Ascending aorta (tissue), 2 donors: Measurements from ENCODE around the gene PRODH2. TPM values are rescaled to one million over a fixed set of nuclear protein-coding genes. Genes with fewer than 3 reads are reported as not detected.

Experiments
- DNase-seq, 2 donors: peaks; one replicate each; pipeline ENCODE4 v3.0.0-alpha.2; 2019; ENCODE audit warnings: low spot score in 2 of 2
- H3K27ac ChIP-seq, 2 donors: fragments of 200-600 bp; sonication (generic); one replicate each; pipeline ENCODE4 v1.5.1; 2016 to 2017; ENCODE audit warnings: mild to moderate bottlenecking in 1 of 2
- H3K27me3 ChIP-seq: fragments of 200-600 bp; sonication (generic); one replicate; pipeline ENCODE4 v1.5.1; 2017
- H3K36me3 ChIP-seq, 2 donors: fragments of 200-600 bp; sonication (generic); one replicate each; pipeline ENCODE4 v1.5.1; 2016
- H3K4me1 ChIP-seq, 2 donors: fragments of 200-600 bp; sonication (generic); one replicate each; pipeline ENCODE4 v1.5.1; 2016 to 2017; ENCODE audit warnings: mild to moderate bottlenecking in 1 of 2
- H3K4me3 ChIP-seq, 2 donors: fragments of 200-600 bp; sonication (generic); one replicate each; pipeline ENCODE4 v1.5.1; 2016 to 2017; ENCODE audit warnings: mild to moderate bottlenecking in 1 of 2
- H3K9me3 ChIP-seq, 2 donors: fragments of 200-600 bp; sonication (generic); one replicate each; pipeline ENCODE4 v1.5.1; 2016
- intact Hi-C: fragments of 100-400 bp; cut with DNase I; formaldehyde crosslinking; loops from one replicate; pipeline ENCODE4 v1.15.1; 2023
- total RNA-seq: library from RNA; depleted of rRNA; stranded (reverse); fragments of >200 nt; gene quantifications from one replicate; pipeline ENCODE4 v1.1.0, GENCODE V29; 2016
- TF ChIP-seq, protein P1 (sequence below), 3 experiments: fragments of 200-600 bp in 2 of 3; fragments of 450-650 bp in 1 of 3; sonication (generic) in 2 of 3; IDR thresholded peaks; one replicate each; pipeline ENCODE4 v1.5.1; 2016 to 2019; ENCODE audit warnings: antibody characterized with exemption in 3 of 3, mild to moderate bottlenecking in 1 of 3, moderate library complexity in 1 of 3

Gene PRODH2
- total RNA-seq, 1 donor from 2014 or later, result not detected

DNA sequence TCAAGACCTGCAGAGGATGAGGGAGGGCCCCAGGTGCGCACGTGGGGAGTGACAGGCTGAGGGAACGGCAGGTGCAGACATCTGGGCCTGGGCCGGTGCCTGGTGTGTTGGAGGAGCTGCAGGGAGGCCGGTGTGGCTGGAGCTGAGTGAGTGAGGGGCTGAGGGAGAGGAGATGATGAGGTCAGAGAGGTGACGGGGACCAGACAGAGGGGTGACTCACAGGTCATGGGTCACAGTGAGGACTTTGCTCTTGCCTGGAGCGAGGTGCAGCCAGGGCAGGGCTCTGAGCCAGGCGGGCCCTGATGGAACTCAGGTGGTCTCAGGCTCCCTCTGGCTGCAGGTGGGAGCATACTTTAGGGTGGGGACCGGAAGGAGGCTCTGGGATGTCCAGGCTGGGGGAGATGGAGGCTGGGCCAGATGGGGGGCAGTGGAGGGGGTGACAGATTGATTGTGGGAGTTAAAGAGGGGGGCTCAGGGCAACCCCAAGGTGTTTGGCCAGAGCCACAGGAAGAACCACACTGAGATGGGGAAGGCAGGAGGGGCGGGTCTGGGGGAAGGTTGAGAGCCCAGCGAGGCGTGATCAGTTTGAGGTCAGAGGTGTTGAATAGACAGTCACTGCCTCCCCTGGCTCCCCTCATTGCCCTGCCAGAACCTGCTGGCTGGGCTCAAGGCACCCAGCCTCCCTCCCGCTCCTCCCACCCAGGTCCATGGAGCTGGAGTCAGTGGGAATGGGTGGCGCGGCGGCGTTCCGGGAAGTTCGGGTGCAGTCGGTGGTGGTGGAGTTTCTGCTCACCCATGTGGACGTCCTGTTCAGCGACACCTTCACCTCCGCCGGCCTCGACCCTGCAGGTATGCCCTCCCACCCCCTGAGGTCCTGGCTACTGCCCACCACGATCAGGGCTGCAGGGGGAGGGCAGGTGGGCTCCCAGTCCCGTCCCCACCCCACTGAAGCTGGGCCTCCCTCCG, 28.9 kb downstream of the PRODH2 start:
- DNase-seq, result no peak
- Histone ChIP-seq H3K4me1 (no peaks in the 10 kb centered on the region), H3K4me3 (no peak overlapping the region), H3K9me3 (no peaks in the 10 kb centered on the region), H3K36me3 (peaks cover 22 to 48% of the 10 kb centered on the region in 2 donors), H3K27ac (no peak overlapping the region), H3K27me3 (no peaks in the 10 kb centered on the region)
- intact Hi-C loops, result no loop called here
- TF ChIP-seq, protein P1, sequence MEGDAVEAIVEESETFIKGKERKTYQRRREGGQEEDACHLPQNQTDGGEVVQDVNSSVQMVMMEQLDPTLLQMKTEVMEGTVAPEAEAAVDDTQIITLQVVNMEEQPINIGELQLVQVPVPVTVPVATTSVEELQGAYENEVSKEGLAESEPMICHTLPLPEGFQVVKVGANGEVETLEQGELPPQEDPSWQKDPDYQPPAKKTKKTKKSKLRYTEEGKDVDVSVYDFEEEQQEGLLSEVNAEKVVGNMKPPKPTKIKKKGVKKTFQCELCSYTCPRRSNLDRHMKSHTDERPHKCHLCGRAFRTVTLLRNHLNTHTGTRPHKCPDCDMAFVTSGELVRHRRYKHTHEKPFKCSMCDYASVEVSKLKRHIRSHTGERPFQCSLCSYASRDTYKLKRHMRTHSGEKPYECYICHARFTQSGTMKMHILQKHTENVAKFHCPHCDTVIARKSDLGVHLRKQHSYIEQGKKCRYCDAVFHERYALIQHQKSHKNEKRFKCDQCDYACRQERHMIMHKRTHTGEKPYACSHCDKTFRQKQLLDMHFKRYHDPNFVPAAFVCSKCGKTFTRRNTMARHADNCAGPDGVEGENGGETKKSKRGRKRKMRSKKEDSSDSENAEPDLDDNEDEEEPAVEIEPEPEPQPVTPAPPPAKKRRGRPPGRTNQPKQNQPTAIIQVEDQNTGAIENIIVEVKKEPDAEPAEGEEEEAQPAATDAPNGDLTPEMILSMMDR (IDR thresholded peaks at IDR 0.05), result no peak

DNA sequence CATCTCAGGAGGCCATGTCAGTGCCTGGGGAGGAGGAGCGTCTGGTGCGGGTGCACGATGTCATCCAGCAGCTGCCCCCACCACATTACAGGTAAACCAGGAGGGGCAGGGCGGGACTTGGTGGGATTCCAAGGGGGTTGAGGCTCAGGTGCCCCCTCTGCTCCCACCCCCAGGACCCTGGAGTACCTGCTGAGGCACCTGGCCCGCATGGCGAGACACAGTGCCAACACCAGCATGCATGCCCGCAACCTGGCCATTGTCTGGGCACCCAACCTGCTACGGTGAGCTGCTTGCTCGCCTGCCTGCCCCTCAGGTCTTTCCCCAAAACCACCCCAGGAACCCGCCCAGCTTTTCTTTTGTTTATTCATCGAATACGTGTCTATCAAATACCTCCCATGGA, 30.1 kb downstream of the PRODH2 start:
- no peak for DNase-seq
- no peaks in the 10 kb centered on the region for H3K27me3 ChIP-seq
- TF ChIP-seq, protein P1 (IDR thresholded peaks at IDR 0.05), result no peak
- H3K36me3 ChIP-seq, result peaks cover 22 to 48% of the 10 kb centered on the region in 2 donors
- intact Hi-C loops, result no loop called here
- no peaks in the 10 kb centered on the region for H3K4me1 ChIP-seq
- no peak overlapping the region for H3K27ac ChIP-seq
- H3K9me3 ChIP-seq, result no peaks in the 10 kb centered on the region
- no peak overlapping the region for H3K4me3 ChIP-seq

DNA sequence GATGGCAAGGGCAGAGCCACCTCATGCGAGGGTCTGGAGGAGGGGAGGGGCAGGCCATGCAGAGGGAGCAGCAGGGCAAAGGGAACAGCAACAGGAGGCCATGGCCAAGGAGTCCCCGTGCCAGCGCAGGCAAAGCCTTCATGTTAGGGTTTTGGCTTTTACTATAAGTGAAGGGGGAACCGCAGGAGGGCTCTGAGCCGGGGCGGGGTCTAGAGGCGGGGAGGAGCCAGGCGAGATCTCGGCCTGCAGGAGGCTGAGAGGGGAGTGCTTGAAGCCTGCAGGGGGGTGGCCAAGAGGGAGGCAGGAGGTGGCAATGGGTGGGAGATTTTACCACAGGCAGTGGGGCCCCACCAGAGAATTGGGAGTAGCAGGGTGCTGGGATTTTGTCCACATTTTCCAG, 31.0 kb downstream of the PRODH2 start:
- Histone ChIP-seq H3K4me3 (no peak overlapping the region), H3K27me3 (no peaks in the 10 kb centered on the region), H3K9me3 (no peaks in the 10 kb centered on the region), H3K4me1 (no peaks in the 10 kb centered on the region), H3K36me3 (peaks cover 22 to 40% of the 10 kb centered on the region in 2 donors), H3K27ac (no peak overlapping the region)
- DNase-seq, result no peak
- TF ChIP-seq, protein P1 (IDR thresholded peaks at IDR 0.05), result no peak
- intact Hi-C loops, result no loop called here

DNA sequence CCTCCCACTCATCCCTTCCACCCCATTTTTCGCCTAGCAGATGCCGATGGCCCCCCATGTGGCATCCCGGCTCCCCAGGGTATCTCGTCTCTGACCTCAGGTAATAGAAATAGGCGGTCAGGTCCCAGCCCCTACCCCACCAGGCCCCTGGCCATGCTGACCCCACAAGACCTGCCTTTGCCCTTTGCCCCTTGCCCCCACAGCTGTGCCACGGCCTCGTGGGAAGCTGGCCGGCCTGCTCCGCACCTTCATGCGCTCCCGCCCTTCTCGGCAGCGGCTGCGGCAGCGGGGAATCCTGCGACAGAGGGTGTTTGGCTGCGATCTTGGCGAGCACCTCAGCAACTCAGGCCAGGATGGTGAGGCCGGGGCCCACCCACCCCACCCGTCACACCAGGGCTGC, 31.9 kb downstream of the PRODH2 start:
- DNase-seq, result no peak
- no peaks in the 10 kb centered on the region for H3K27me3 ChIP-seq
- TF ChIP-seq, protein P1 (IDR thresholded peaks at IDR 0.05), result no peak
- no peaks in the 10 kb centered on the region for H3K9me3 ChIP-seq
- H3K4me3 ChIP-seq, result no peak overlapping the region
- no peak overlapping the region for H3K27ac ChIP-seq
- H3K36me3 ChIP-seq, result peaks cover 22 to 40% of the 10 kb centered on the region in 2 donors
- intact Hi-C loops, result no loop called here
- H3K4me1 ChIP-seq, result peaks cover 0 to 9% of the 10 kb centered on the region in 2 donors

DNA sequence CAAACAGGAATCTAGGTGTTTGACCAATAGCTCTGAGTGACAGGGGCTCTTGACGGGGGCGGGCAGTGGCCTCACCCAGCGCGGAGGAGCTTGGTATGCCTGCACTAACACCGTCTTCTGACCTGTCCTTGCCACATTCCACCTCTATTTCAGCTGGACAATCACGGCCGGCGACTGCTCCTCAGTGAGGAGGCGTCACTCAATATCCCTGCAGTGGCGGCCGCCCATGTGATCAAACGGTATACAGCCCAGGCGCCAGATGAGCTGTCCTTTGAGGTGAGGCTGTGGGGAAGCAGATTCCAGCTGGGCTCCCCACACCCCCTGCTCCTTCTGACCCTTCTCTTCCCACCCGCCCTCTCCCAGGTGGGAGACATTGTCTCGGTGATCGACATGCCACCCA, 32.6 kb downstream of the PRODH2 start:
- H3K27me3 ChIP-seq, result no peaks in the 10 kb centered on the region
- H3K4me1 ChIP-seq, result peaks cover 0 to 9% of the 10 kb centered on the region in 2 donors
- no peak for DNase-seq
- TF ChIP-seq, protein P1 (IDR thresholded peaks at IDR 0.05), result no peak
- no peaks in the 10 kb centered on the region for H3K9me3 ChIP-seq
- peaks cover 22 to 39% of the 10 kb centered on the region in 2 donors for H3K36me3 ChIP-seq
- intact Hi-C loops, result no loop called here
- no peak overlapping the region for H3K4me3 ChIP-seq
- no peak overlapping the region for H3K27ac ChIP-seq
